ENCODE measurements around the gene LENEP. TPM values are rescaled to one million over a fixed set of nuclear protein-coding genes. Genes with fewer than 3 reads are reported as not detected.
A peak's percentile ranks its signal among the peaks of the same experiment; 100 is the strongest.
"Not testable (repeated sequence)": the region's sequence is repeated elsewhere in the genome, so short reads cannot be mapped to it uniquely, and the experiment has no call there.

The LENEP gene
- total RNA-seq, 1 donor from 2014 or later: not detected

DNA sequence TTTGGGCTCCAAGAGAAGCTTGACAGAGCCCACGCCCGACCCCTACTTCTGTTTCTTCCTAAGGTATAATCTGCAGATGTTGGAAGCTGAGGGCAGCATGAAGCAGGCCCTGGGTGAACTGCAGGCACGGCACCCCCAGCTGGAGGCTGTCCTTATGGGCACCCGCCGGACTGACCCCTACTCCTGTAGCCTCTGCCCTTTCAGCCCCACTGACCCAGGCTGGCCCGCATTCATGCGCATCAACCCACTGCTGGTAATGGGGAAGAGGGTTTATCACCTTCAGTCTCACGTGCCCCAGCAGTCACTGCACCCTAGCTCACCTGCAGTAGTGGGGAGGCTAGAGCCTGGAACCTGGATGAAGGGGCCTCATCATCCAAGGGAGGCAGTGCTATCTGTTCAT, 3.1 kb upstream of the LENEP start:
- no peaks in the 10 kb centered on the region for H3K9me3 ChIP-seq

DNA sequence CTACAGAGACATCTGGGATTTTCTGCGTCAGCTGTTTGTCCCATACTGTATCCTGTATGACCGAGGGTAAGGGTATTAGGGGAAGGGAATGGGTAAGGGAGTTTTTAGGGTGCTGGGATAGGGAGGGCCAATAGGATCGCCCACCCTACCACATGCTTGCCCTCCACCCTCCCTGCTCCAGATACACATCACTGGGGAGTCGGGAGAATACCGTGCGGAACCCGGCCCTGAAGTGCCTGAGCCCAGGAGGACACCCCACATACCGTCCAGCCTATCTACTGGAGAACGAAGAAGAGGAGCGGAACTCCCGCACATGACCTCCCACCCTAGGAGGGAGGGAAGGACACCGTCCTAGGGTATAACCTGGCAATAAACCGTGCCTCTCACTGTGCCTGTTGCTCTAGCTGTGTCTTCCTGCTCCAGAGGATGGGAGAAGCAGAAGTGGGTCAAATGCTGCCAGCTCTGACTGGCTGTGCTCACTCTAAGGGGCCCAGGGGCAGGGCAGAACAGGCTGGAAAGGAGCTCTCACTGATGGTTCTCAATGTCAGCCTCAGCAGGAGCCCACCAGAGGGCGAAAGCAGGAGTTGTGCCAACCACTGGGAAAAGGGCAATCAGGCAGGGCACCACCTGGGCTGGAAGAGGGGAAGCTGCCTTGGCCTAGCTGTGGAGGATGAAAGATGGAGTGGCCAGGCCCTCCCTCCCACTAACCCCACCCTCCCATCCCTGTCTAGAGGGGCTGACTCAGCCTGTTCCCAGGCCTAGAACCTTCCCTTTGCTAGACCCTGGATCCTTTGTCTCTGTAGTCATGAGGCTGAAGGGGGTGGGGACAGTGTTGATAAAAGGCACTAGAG, 440 bp upstream of the LENEP start:
- Histone ChIP-seq H3K27ac (no peak overlapping the region), H3K4me1 (peaks cover 8% of the 10 kb centered on the region), H3K36me3 (peaks cover 0 to 17% of the 10 kb centered on the region in 2 donors), H3K27me3 (no peaks in the 10 kb centered on the region), H3K9me3 (no peaks in the 10 kb centered on the region), H3K4me3 (no peak overlapping the region)
- DNase-seq (ENCODE audit: extremely low spot score in 2 of 2): no peak
- intact Hi-C loops (cut with DNase I): no loop called here
- TF ChIP-seq POLR2AphosphoS5 (IDR thresholded peaks at IDR 0.05; ENCODE audit: insufficient read depth in 1 of 2, low read depth in 1 of 2) (no peak), POLR2A (IDR thresholded peaks at IDR 0.05) (no peak)
- TF ChIP-seq, protein P1, sequence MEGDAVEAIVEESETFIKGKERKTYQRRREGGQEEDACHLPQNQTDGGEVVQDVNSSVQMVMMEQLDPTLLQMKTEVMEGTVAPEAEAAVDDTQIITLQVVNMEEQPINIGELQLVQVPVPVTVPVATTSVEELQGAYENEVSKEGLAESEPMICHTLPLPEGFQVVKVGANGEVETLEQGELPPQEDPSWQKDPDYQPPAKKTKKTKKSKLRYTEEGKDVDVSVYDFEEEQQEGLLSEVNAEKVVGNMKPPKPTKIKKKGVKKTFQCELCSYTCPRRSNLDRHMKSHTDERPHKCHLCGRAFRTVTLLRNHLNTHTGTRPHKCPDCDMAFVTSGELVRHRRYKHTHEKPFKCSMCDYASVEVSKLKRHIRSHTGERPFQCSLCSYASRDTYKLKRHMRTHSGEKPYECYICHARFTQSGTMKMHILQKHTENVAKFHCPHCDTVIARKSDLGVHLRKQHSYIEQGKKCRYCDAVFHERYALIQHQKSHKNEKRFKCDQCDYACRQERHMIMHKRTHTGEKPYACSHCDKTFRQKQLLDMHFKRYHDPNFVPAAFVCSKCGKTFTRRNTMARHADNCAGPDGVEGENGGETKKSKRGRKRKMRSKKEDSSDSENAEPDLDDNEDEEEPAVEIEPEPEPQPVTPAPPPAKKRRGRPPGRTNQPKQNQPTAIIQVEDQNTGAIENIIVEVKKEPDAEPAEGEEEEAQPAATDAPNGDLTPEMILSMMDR (IDR thresholded peaks at IDR 0.05): no peak

More for the DNA sequence above, 3.1 kb upstream of the LENEP start:
- no peak for DNase-seq (ENCODE audit: extremely low spot score in 2 of 2)
- H3K4me1 ChIP-seq: peaks cover 7% of the 10 kb centered on the region
- H3K36me3 ChIP-seq: peaks cover 0 to 18% of the 10 kb centered on the region in 2 donors
- H3K4me3 ChIP-seq: no peak overlapping the region
- TF ChIP-seq, protein P1 (IDR thresholded peaks at IDR 0.05): no peak
- TF ChIP-seq POLR2A (IDR thresholded peaks at IDR 0.05) (no peak), POLR2AphosphoS5 (IDR thresholded peaks at IDR 0.05; ENCODE audit: insufficient read depth in 1 of 2, low read depth in 1 of 2) (no peak)
- H3K27ac ChIP-seq: no peak overlapping the region
- H3K27me3 ChIP-seq: no peaks in the 10 kb centered on the region
- intact Hi-C loops (cut with DNase I): no loop called here

DNA sequence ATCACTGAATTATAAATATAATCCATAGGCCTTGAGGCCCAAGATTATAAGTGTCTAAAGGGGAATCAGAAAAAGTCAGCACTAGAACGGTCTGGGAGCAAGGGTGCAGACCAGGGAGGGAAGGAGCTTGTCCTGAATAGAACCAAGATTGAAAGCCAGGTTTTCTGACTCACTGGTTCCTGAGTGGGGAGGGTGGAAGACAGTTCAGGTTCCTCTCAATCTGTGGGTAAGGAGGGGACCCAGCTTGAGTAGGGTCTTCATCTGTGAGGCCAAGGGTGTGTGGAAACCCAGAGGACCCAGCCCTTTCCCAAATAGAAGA, 842 bp downstream of the LENEP start:
- no peak for TF ChIP-seq POLR2AphosphoS5 (IDR thresholded peaks at IDR 0.05; ENCODE audit: insufficient read depth in 1 of 2, low read depth in 1 of 2)
- TF ChIP-seq POLR2A (IDR thresholded peaks at IDR 0.05): no peak
- TF ChIP-seq, protein P1 (IDR thresholded peaks at IDR 0.05): no peak
- Histone ChIP-seq H3K27ac (no peak overlapping the region), H3K9me3 (no peaks in the 10 kb centered on the region), H3K36me3 (peaks cover 0 to 13% of the 10 kb centered on the region in 2 donors), H3K4me3 (no peak overlapping the region), H3K4me1 (peaks cover 19% of the 10 kb centered on the region), H3K27me3 (no peaks in the 10 kb centered on the region)
- DNase-seq (ENCODE audit: extremely low spot score in 2 of 2): no peak
- intact Hi-C loops (cut with DNase I): no loop called here

DNA sequence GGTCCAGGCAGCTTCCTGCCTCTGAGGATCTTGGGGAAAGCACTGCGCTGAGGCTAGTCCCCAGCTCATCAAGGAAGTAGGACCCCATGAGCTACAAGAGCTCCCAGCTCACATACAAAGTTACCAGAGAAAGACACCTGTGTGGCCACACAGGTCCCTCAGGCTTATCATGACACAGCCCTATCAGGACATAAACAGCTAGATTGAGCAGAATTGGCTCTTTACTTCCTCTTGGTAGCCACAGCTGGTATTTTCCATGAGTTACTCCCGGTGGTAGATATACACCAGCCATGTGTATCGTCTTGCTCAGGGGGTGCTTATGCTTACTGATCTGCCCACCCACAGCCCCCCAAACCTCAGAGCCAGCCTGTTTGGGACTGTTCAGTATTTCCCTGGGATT, 1.2 kb downstream of the LENEP start:
- intact Hi-C loops (cut with DNase I): no loop called here
- TF ChIP-seq POLR2A (IDR thresholded peaks at IDR 0.05) (no peak), POLR2AphosphoS5 (IDR thresholded peaks at IDR 0.05; ENCODE audit: insufficient read depth in 1 of 2, low read depth in 1 of 2) (no peak)
- TF ChIP-seq, protein P1 (IDR thresholded peaks at IDR 0.05): no peak
- peaks cover 19% of the 10 kb centered on the region for H3K4me1 ChIP-seq
- H3K9me3 ChIP-seq: no peaks in the 10 kb centered on the region
- no peak for DNase-seq (ENCODE audit: extremely low spot score in 2 of 2)
- H3K27ac ChIP-seq: no peak overlapping the region
- H3K4me3 ChIP-seq: no peak overlapping the region
- no peaks in the 10 kb centered on the region for H3K27me3 ChIP-seq
- H3K36me3 ChIP-seq: peaks cover 0 to 9% of the 10 kb centered on the region in 2 donors

DNA sequence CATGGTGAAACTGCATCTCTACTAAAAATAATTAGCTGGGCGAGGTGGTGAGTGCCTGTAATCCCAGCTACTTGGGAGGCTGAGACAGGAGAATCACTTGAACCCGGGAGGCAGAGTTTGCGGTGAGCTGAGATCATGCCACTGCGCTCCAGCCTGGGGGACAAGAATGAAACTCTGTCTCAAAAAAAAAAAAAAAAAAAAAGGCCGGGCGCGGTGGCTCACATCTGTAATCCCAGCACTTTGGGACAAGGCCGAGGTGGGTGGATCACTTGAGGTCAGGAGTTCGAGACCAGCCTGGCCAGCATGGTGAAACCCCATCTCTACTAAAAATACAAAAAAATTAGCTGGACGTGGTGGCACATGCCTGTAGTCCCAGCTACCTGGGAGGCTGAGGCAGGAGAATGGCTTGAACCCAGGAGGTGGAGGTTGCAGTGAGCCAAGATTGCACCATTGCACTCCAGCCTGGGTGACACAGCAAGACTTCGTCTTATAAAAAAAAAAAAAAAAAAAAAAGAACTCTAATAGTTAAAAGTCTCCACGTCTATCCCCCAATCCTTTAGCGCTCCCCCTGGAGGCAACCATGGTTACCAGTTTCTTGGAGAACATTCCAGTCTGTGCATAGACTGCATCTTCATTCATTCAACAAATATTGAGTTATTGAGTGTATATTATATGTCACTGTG, 2.1 kb downstream of the LENEP start:
- H3K9me3 ChIP-seq; H3K27me3 ChIP-seq; H3K4me3 ChIP-seq; H3K27ac ChIP-seq; DNase-seq (ENCODE audit: extremely low spot score in 2 of 2); H3K36me3 ChIP-seq; intact Hi-C loops (cut with DNase I): not testable (repeated sequence)
- TF ChIP-seq POLR2AphosphoS5 (IDR thresholded peaks at IDR 0.05; ENCODE audit: insufficient read depth in 1 of 2, low read depth in 1 of 2): peak in 1 of 2 donors; percentile 48
- peaks cover 25% of the 10 kb centered on the region for H3K4me1 ChIP-seq

All from vagina (tissue), 2 donors.